Testis (tissue), 3 donors: Measurements from ENCODE around the gene COL4A4. TPM values are rescaled to one million over a fixed set of nuclear protein-coding genes. Genes with fewer than 3 reads are reported as not detected.
"Not testable (repeated sequence)": the region's sequence is repeated elsewhere in the genome, so short reads cannot be mapped to it uniquely, and the experiment has no call there.

ENCODE experiments used
- DNase-seq: peaks from one replicate; pipeline ENCODE4 v3.0.0-alpha.2; 2019
- H3K27ac ChIP-seq, 2 donors: fragments of 200-600 bp; sonication (generic); one replicate each; pipeline ENCODE4 v1.5.1; 2019
- H3K27me3 ChIP-seq: fragments of 200-600 bp; sonication (generic); one replicate; pipeline ENCODE4 v1.5.1; 2019
- H3K36me3 ChIP-seq: fragments of 200-600 bp; sonication (generic); one replicate; pipeline ENCODE4 v1.5.1; 2017; ENCODE audit warnings: low read depth; ENCODE audit errors: missing control alignments
- H3K4me1 ChIP-seq: fragments of 200-600 bp; sonication (generic); one replicate; pipeline ENCODE4 v1.5.1; 2019
- H3K4me3 ChIP-seq, 2 donors: fragments of 200-600 bp; sonication (generic); one replicate each; pipeline ENCODE4 v1.5.1; 2017 to 2019
- H3K9me3 ChIP-seq: fragments of 200-600 bp; sonication (generic); one replicate; pipeline ENCODE4 v1.5.1; 2017
- CTCF ChIP-seq, 3 experiments: fragments of 450-650 bp in 2 of 3; fragments of 200-600 bp in 1 of 3; sonication (generic) in 1 of 3; IDR thresholded peaks; one replicate each; pipeline ENCODE4 v1.5.1; 2016 to 2019; ENCODE audit warnings: antibody characterized with exemption in 3 of 3, mild to moderate bottlenecking in 2 of 3, moderate library complexity in 1 of 3
- POLR2A ChIP-seq: fragments of 450-650 bp; IDR thresholded peaks from one replicate; pipeline ENCODE4 v1.6.1; 2017; ENCODE audit warnings: antibody characterized with exemption, mild to moderate bottlenecking, moderate library complexity
- WGBS, 2 donors: methylation state at CpG; one replicate each; pipeline ENCODE4 v1.1.5; 2018; 5-methylcytosine and 5-hydroxymethylcytosine counted together
- intact Hi-C: fragments of 100-400 bp; cut with DNase I; formaldehyde crosslinking; loops from one replicate; pipeline ENCODE4 v1.15.1; 2023; ENCODE audit warnings: low total_unique reads
- polyA plus RNA-seq: library from polyadenylated mRNA; stranded (reverse); fragments of 350-450 nt; fragmentation: Illumina TruSeq; extraction: RNeasy Lipid Tissue Mini Kit (QIAGEN cat#74804); gene quantifications from one replicate; pipeline ENCODE4 v1.2.3, GENCODE V29; 2014; ENCODE audit warnings: low read depth, low replicate concordance; ENCODE audit not compliant: insufficient read depth
- total RNA-seq, 2 donors: library from RNA; depleted of rRNA; stranded (reverse); fragments of >200 nt; gene quantifications; one replicate each; pipeline ENCODE4 v1.2.3, GENCODE V29; 2016

Gene COL4A4
- total and polyA plus RNA-seq, 3 donors from 2014 or later: 3.0 to 4.1 (median 3.4) TPM

GRCh38 chr2:227182765-227183164 lies 18.8 kb upstream of the COL4A4 start:
- H3K36me3 ChIP-seq: no peaks in the 10 kb centered on the region
- TF ChIP-seq POLR2A: no peak
- no peak for TF ChIP-seq CTCF (IDR thresholded peaks at IDR 0.05)
- no peak for DNase-seq
- intact Hi-C loops: no loop called here
- peaks cover 11% of the 10 kb centered on the region for H3K4me1 ChIP-seq
- H3K27ac ChIP-seq: no peak overlapping the region
- no peaks in the 10 kb centered on the region for H3K9me3 ChIP-seq
- H3K4me3 ChIP-seq: no peak overlapping the region
- H3K27me3 ChIP-seq: no peaks in the 10 kb centered on the region

GRCh38 chr2:227180770-227181169 lies 16.8 kb upstream of the COL4A4 start:
- Histone ChIP-seq H3K27ac (peak overlapping the region; percentile 36 to 79), H3K4me1 (peaks cover 8% of the 10 kb centered on the region), H3K36me3 (no peaks in the 10 kb centered on the region), H3K27me3 (no peaks in the 10 kb centered on the region), H3K9me3 (no peaks in the 10 kb centered on the region), H3K4me3 (no peak overlapping the region)
- TF ChIP-seq POLR2A (no peak), CTCF (IDR thresholded peaks at IDR 0.05) (no peak)
- 30 to 50% methylated on average over 3 of the region's 3 CpGs for WGBS, 2 donors
- DNase-seq: no peak
- intact Hi-C loops: no loop called here

GRCh38 chr2:227179988-227180685 lies 16.1 kb upstream of the COL4A4 start:
- Histone ChIP-seq H3K27me3 (no peaks in the 10 kb centered on the region), H3K9me3 (no peaks in the 10 kb centered on the region), H3K4me1 (peaks cover 8% of the 10 kb centered on the region), H3K27ac (peak overlapping the region; percentile 36 to 79), H3K36me3 (no peaks in the 10 kb centered on the region), H3K4me3 (no peak overlapping the region)
- TF ChIP-seq CTCF (IDR thresholded peaks at IDR 0.05) (no peak), POLR2A (no peak)
- WGBS, 2 donors: 31 to 46% methylated on average over 11 of the region's 11 CpGs
- intact Hi-C loops: no loop called here
- peak; percentile 84 for DNase-seq

GRCh38 chr2:227177592-227178336 lies 13.8 kb upstream of the COL4A4 start:
- Histone ChIP-seq H3K27me3 (no peaks in the 10 kb centered on the region), H3K27ac (no peak overlapping the region), H3K4me1 (peaks cover 8% of the 10 kb centered on the region), H3K36me3 (no peaks in the 10 kb centered on the region), H3K9me3 (no peaks in the 10 kb centered on the region), H3K4me3 (no peak overlapping the region)
- intact Hi-C loops: no loop called here
- no peak for TF ChIP-seq POLR2A
- TF ChIP-seq CTCF (IDR thresholded peaks at IDR 0.05): no peak
- WGBS, 2 donors: 88 to 96% methylated on average over 12 of the region's 12 CpGs
- DNase-seq: no peak

GRCh38 chr2:227171779-227172178 lies 7.8 kb upstream of the COL4A4 start:
- H3K27me3 ChIP-seq, H3K27ac ChIP-seq, intact Hi-C loops, H3K9me3 ChIP-seq, H3K4me1 ChIP-seq, H3K36me3 ChIP-seq: not testable (repeated sequence)
- H3K4me3 ChIP-seq: peak overlapping the region; percentile 18 to 32
- DNase-seq: peak; percentile 57
- 69 to 80% methylated on average over 11 of the region's 11 CpGs for WGBS, 2 donors
